ENCODE measurements around the gene KCTD15.

Gene KCTD15

DNA sequence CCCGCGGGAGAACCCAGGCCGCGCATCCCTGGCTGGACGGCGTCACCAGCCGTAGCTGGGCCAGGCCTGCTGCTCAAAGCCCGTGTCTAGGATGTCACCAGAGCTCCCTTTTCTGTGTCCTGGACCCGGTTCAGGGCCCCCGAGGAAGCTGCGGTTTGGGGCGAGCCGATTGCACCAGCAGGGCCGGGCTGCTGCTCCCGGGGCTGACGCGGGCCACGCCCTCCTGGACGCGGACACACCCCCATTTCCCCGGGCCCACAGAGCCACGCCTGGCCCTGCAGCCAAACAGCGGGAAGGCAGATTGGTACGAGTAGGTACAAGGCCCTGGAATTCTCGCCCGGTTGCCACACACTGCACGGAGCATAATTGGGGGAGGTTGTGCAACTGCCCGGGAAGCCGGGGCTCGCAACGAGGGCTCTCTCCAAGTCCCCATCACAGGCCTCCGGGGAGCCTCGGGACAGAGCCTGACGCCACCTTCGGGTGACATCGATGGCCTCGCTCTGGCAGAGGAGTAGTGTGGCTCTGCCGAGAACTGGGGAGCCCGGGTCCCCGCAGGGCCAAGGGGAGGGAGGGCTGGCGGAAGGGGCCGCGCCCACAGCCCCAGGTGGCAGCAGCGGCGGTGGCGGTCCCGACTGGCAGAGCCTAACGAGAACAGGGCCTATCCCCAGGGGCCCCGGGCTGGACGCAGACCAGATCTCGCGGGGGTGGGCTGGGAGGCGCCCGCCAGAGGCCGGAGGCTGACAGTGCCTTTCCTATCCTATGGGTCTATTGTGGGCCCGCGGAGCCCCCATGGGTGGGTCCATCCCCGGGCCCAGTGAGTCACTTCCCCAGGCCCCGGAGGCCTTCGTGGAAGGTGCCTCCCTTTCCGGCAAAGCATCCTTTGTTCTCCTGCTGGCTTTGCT, 23.5 kb downstream of the KCTD15 start:
- FAIRE-seq = no peak
- no peak for DNase-seq (ENCODE audit: insufficient read length)
- TF ChIP-seq TAF1 (IDR thresholded peaks at IDR 0.05; ENCODE audit: borderline replicate concordance, low read depth, low read length) = no peak
- no peak for TF ChIP-seq POLR2A (IDR thresholded peaks at IDR 0.05; ENCODE audit: low read depth, low read length)
- TF ChIP-seq POLR2AphosphoS5 (IDR thresholded peaks at IDR 0.05; ENCODE audit: low read depth, low read length) = no peak

GRCh38 chr19:33821871-33822270, 25.2 kb downstream of the KCTD15 start:
- no peak for FAIRE-seq
- TF ChIP-seq TAF1 (IDR thresholded peaks at IDR 0.05; ENCODE audit: borderline replicate concordance, low read depth, low read length) (no peak), POLR2AphosphoS5 (IDR thresholded peaks at IDR 0.05; ENCODE audit: low read depth, low read length) (no peak), POLR2A (IDR thresholded peaks at IDR 0.05; ENCODE audit: low read depth, low read length) (no peak)

DNA sequence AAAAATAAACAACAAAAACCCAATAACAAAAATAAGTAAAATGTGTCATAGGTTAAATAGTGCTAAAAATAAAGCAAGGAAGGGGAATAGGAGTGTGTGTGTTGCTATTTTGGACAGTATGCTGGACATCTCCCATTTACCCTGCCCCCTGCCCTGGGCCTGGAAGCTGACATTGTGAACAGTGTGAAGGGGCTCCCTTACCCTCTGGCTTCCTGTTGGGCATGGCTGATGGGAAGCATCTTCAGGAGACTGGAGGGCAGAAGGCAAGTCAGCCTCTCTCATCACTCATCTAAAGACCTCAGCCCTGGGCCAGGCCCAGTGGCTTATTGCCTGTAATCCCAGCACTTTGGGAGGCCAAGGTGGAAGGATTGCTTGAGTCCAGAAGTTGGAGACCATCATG, 26.7 kb downstream of the KCTD15 start:
- TF ChIP-seq TAF1 (IDR thresholded peaks at IDR 0.05; ENCODE audit: borderline replicate concordance, low read depth, low read length) (no peak), POLR2A (IDR thresholded peaks at IDR 0.05; ENCODE audit: low read depth, low read length) (no peak), POLR2AphosphoS5 (IDR thresholded peaks at IDR 0.05; ENCODE audit: low read depth, low read length) (no peak)
- no peak for FAIRE-seq
- no peak for DNase-seq (ENCODE audit: insufficient read length)

More at GRCh38 chr19:33821871-33822270, 25.2 kb downstream of the KCTD15 start:
- no peak for DNase-seq (ENCODE audit: insufficient read length)

DNA sequence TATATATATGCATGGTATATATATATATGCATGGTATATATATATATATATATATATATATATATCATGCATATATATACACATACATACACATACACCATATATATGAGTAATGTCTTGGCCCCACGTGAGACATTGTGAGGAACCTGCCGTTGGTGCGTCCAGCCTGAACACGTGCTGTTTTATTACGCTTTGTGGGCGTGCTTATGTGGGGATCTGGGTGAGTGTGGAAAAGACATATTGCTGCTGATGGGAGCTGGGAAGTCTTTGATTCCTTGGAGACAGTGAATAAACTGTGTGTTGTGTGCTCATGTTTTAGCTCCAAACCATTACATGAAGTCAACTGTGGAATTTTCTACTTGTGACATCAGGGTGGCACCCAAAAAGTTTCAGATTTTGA, 28.9 kb downstream of the KCTD15 start:
- DNase-seq (ENCODE audit: insufficient read length) = no peak
- no peak for TF ChIP-seq POLR2AphosphoS5 (IDR thresholded peaks at IDR 0.05; ENCODE audit: low read depth, low read length)
- no peak for TF ChIP-seq TAF1 (IDR thresholded peaks at IDR 0.05; ENCODE audit: borderline replicate concordance, low read depth, low read length)
- TF ChIP-seq POLR2A (IDR thresholded peaks at IDR 0.05; ENCODE audit: low read depth, low read length) = no peak
- FAIRE-seq = no peak

GRCh38 chr19:33826521-33826920, 29.9 kb downstream of the KCTD15 start:
- DNase-seq (ENCODE audit: insufficient read length) (no peak), FAIRE-seq (no peak)
- TF ChIP-seq POLR2AphosphoS5 (IDR thresholded peaks at IDR 0.05; ENCODE audit: low read depth, low read length) (no peak), TAF1 (IDR thresholded peaks at IDR 0.05; ENCODE audit: borderline replicate concordance, low read depth, low read length) (no peak), POLR2A (IDR thresholded peaks at IDR 0.05; ENCODE audit: low read depth, low read length) (no peak)

DNA sequence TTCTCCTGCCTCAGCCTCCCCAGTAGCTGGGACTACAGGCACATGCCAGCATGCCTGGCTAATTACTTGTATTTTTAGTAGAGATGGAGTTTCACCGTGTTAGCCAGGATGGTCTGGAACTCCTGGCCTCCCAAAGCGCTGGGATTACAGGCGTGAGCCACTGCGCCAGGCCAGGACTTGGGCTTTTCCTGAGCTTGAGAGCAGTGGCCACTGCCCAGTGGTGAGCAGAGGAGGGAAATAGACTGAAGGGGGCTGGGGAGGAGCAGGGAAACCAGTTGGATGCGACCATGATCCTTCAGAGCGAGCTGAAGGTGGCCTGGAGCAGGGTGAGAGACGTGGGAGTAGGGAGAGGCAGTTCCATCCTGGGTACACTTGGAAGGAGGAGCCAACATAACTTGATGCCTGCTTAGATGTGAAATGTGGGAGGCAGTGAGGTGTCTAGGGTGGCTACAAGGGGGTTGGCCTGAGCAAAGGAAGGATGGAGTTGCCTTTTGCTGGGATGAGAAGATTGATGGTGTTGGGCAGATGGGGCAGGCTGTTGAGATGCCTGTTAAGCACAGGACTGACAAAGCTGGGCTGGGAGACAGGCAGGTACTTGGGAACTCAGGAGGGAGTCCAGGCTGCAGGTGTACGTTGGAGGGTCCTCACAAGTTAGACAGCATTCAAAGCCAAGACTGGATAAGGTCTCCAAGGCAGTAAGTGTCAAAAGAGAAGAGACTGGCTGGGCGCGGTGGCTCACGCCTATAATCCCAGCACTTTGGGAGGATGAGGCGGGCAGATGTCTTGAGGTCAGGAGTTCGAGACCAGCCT, 31.8 kb downstream of the KCTD15 start:
- TF ChIP-seq TAF1 (IDR thresholded peaks at IDR 0.05; ENCODE audit: borderline replicate concordance, low read depth, low read length) = no peak
- no peak for TF ChIP-seq POLR2A (IDR thresholded peaks at IDR 0.05; ENCODE audit: low read depth, low read length)
- no peak for TF ChIP-seq POLR2AphosphoS5 (IDR thresholded peaks at IDR 0.05; ENCODE audit: low read depth, low read length)
- FAIRE-seq (no peak), DNase-seq (ENCODE audit: insufficient read length) (no peak)

GRCh38 chr19:33830264-33830663, 33.6 kb downstream of the KCTD15 start:
- no peak for FAIRE-seq
- no peak for DNase-seq (ENCODE audit: insufficient read length)
- TF ChIP-seq POLR2A (IDR thresholded peaks at IDR 0.05; ENCODE audit: low read depth, low read length) = no peak
- no peak for TF ChIP-seq POLR2AphosphoS5 (IDR thresholded peaks at IDR 0.05; ENCODE audit: low read depth, low read length)
- TF ChIP-seq TAF1 (IDR thresholded peaks at IDR 0.05; ENCODE audit: borderline replicate concordance, low read depth, low read length) = no peak

DNA sequence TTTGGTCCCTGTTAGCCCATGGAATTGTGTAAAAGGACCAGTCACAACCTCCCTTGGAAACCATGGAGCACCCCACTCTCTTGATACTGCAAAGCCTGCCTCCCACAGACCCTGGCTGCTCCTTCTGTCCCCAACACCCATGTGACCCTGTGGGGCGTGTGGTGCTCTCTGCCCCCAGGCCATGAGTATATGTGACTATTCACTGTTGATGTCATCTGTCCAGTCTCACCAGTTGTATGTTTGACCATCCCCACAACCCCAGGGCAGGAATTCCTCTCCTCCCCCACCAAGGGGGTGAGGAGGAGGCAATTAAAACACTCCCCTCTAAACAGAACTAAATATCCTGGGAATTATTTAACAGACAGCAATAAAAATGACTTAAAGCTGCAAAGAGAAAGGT, 35.2 kb downstream of the KCTD15 start:
- FAIRE-seq (no peak), DNase-seq (ENCODE audit: insufficient read length) (no peak)
- TF ChIP-seq POLR2A (IDR thresholded peaks at IDR 0.05; ENCODE audit: low read depth, low read length) = no peak
- no peak for TF ChIP-seq TAF1 (IDR thresholded peaks at IDR 0.05; ENCODE audit: borderline replicate concordance, low read depth, low read length)
- TF ChIP-seq POLR2AphosphoS5 (IDR thresholded peaks at IDR 0.05; ENCODE audit: low read depth, low read length) = no peak

- FAIRE-seq (no peak), DNase-seq (ENCODE audit: insufficient read length) (no peak)
- TF ChIP-seq TAF1 (IDR thresholded peaks at IDR 0.05; ENCODE audit: borderline replicate concordance, low read depth, low read length) (no peak), POLR2A (IDR thresholded peaks at IDR 0.05; ENCODE audit: low read depth, low read length) (no peak), POLR2AphosphoS5 (IDR thresholded peaks at IDR 0.05; ENCODE audit: low read depth, low read length) (no peak)
Measured at GRCh38 chr19:33832633-33833032, 36.0 kb downstream of the KCTD15 start.

- TF ChIP-seq POLR2A (IDR thresholded peaks at IDR 0.05; ENCODE audit: low read depth, low read length) (no peak), TAF1 (IDR thresholded peaks at IDR 0.05; ENCODE audit: borderline replicate concordance, low read depth, low read length) (no peak), POLR2AphosphoS5 (IDR thresholded peaks at IDR 0.05; ENCODE audit: low read depth, low read length) (no peak)
- DNase-seq (ENCODE audit: insufficient read length) = no peak
- FAIRE-seq = no peak
Measured at GRCh38 chr19:33840382-33840781, 43.7 kb downstream of the KCTD15 start.

DNA sequence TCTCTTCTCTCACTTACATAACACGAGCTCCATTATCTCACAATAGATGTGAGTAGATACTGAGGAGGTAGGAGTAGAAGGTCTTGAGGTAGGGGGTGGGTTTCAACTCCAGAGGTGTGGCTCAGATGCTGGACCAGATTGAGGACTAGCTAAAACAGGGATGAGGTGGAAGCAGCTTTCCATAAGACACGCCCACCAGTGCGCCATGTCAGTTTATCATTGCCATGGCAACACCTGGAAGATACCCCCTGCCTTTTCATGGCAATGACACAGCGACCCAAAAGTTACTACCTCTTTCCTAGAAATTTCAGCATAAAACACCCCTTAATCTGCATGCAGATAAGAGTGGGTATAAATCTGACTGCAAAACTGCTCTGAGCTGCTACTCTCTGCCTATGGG, 44.1 kb downstream of the KCTD15 start:
- no peak for TF ChIP-seq POLR2AphosphoS5 (IDR thresholded peaks at IDR 0.05; ENCODE audit: low read depth, low read length)
- no peak for TF ChIP-seq TAF1 (IDR thresholded peaks at IDR 0.05; ENCODE audit: borderline replicate concordance, low read depth, low read length)
- no peak for TF ChIP-seq POLR2A (IDR thresholded peaks at IDR 0.05; ENCODE audit: low read depth, low read length)
- no peak for FAIRE-seq

More for the DNA sequence above, 44.1 kb downstream of the KCTD15 start:
- no peak for DNase-seq (ENCODE audit: insufficient read length)

Data from GM12892 (cell line).